HepG2 (cell line): ENCODE measurements around the gene GCDH. TPM values are rescaled to one million over a fixed set of nuclear protein-coding genes. Genes with fewer than 3 reads are reported as not detected.

Experiments used
- ATAC-seq: fragments of 200-7000 bp; cut with Tn5 transposase; 3 replicates; pipeline ENCODE4 v1.9.1; 2020; ENCODE audit warnings: mild to moderate bottlenecking, moderate library complexity
- BruUV-seq: library from RNA; stranded (reverse); fragments of 400-500 nt; replicated peaks from 2 replicates; lab custom pipeline; 2021; lab: Mats Ljungman, UMichigan
- CTCF ChIA-PET: fragments of 300-600 bp; formaldehyde crosslinking; extraction: SDS; loops from one replicate; lab custom pipeline; 2021; ENCODE audit warnings: low total read pairs, inconsistent platforms, low intra/inter-chr PET ratio; lab: Yijun Ruan, JAX
- POLR2A ChIA-PET: fragments of 350-600 bp; sonication (Branson Sonifier 250); formaldehyde crosslinking; loops from one replicate; lab custom pipeline; 2020; ENCODE audit warnings: antibody characterized with exemption, inconsistent platforms; lab: Yijun Ruan, JAX
- DNase-seq: peaks from one replicate; pipeline ENCODE4 v3.0.0-alpha.2; 2015; ENCODE audit warnings: low spot score
- FAIRE-seq: peaks from 3 replicates; lab custom pipeline; 2011; peaks lifted over from hg19 to GRCh38; lab: Jason Lieb, UNC
- H2AFZ ChIP-seq: one replicate; pipeline ENCODE4 v1.6.1; 2011; ENCODE audit warnings: low read length, inconsistent platforms
- H3K27ac ChIP-seq: fragments of 300-600 bp; 3 replicates; pipeline ENCODE4 v1.8.0; 2011; ENCODE audit warnings: mixed run types, mild to moderate bottlenecking, mixed read lengths, low read length, inconsistent platforms; ENCODE audit not compliant: insufficient read depth; ENCODE audit errors: extremely low read length
- H3K27me3 ChIP-seq, 2 experiments: fragments of 200-600 bp in 1 of 2; 2 replicates in 1 of 2; 3 replicates in 1 of 2; pipeline versions ENCODE4 v1.6.0 to v1.8.0; 2011; ENCODE audit warnings: low read length in 2 of 2, mild to moderate bottlenecking in 2 of 2, moderate library complexity in 2 of 2, inconsistent platforms in 1 of 2; ENCODE audit not compliant: insufficient read depth in 2 of 2, control insufficient read depth in 1 of 2
- H3K36me3 ChIP-seq, 2 experiments: fragments of 200-600 bp in 1 of 2; replicated peaks in 1 of 2; 2 replicates in 1 of 2; 3 replicates in 1 of 2; pipeline versions ENCODE4 v1.5.1 to v1.8.0; 2011; ENCODE audit warnings: low read length in 2 of 2, inconsistent platforms in 1 of 2; ENCODE audit not compliant: insufficient read depth in 2 of 2, control insufficient read depth in 1 of 2
- H3K4me1 ChIP-seq: 2 replicates; pipeline ENCODE4 v1.5.1; 2012; ENCODE audit warnings: low read length, inconsistent platforms; ENCODE audit not compliant: insufficient read depth
- H3K4me2 ChIP-seq: 2 replicates; pipeline ENCODE4 v1.6.0; 2011; ENCODE audit warnings: low read depth, low read length, inconsistent platforms
- H3K4me3 ChIP-seq, 3 experiments: fragments of 200-600 bp in 1 of 3; sonication (generic), shearing (Covaris generic) in 1 of 3; replicated peaks in 1 of 3; 2 replicates each; pipeline ENCODE4 v1.5.1; 2011 to 2016; ENCODE audit warnings: low read length in 3 of 3, inconsistent platforms in 2 of 3, low read depth in 2 of 3, mild to moderate bottlenecking in 2 of 3, control low read depth in 1 of 3, mixed read lengths in 1 of 3; ENCODE audit not compliant: insufficient read depth in 1 of 3
- H3K79me2 ChIP-seq: one replicate; pipeline ENCODE4 v1.6.1; 2011; ENCODE audit warnings: low read length, inconsistent platforms; ENCODE audit not compliant: insufficient read depth
- H3K9ac ChIP-seq: 2 replicates; pipeline ENCODE4 v1.6.0; 2011; ENCODE audit warnings: mild to moderate bottlenecking, low read depth, low read length, inconsistent platforms; ENCODE audit not compliant: insufficient read depth
- H3K9me3 ChIP-seq: 2 replicates; pipeline ENCODE4 v1.5.1; 2012; ENCODE audit warnings: mild to moderate bottlenecking, low read length
- H4K20me1 ChIP-seq: 2 replicates; pipeline ENCODE4 v1.6.0; 2011; ENCODE audit warnings: inconsistent platforms, mild to moderate bottlenecking, low read length, moderate library complexity; ENCODE audit not compliant: insufficient read depth
- CSRNP1 ChIP-seq: sonication (generic); formaldehyde crosslinking; IDR thresholded peaks from 2 replicates; pipeline ENCODE4 v1.8.1; 2023; ENCODE audit warnings: mild to moderate bottlenecking, missing genetic modification reagents
- IRF1 ChIP-seq: sonication (generic); formaldehyde crosslinking; IDR thresholded peaks from 2 replicates; pipeline ENCODE4 v1.4.0; 2020; ENCODE audit warnings: low read depth, mild to moderate bottlenecking, missing genetic modification reagents
- IRX3 ChIP-seq: sonication (generic); formaldehyde crosslinking; IDR thresholded peaks from 2 replicates; pipeline ENCODE4 v1.8.1; 2023; ENCODE audit warnings: mild to moderate bottlenecking, low read depth, missing genetic modification reagents, borderline replicate concordance
- MAFF ChIP-seq: IDR thresholded peaks from 2 replicates; pipeline ENCODE4 v1.6.1; 2011; ENCODE audit warnings: low read depth, low read length, improper control_type of control experiment
- NFYB ChIP-seq: sonication (generic); formaldehyde crosslinking; IDR thresholded peaks from 2 replicates; pipeline ENCODE4 v1.4.0; 2020; ENCODE audit warnings: missing genetic modification reagents
- NFYC ChIP-seq: IDR thresholded peaks from 2 replicates; pipeline ENCODE4 v1.6.1; 2016; ENCODE audit warnings: missing genetic modification reagents, missing compliant biosample characterization
- PRMT3 ChIP-seq: sonication (generic); formaldehyde crosslinking; IDR thresholded peaks from 2 replicates; pipeline ENCODE4 v1.8.1; 2022; ENCODE audit warnings: low read depth, mild to moderate bottlenecking, moderate library complexity, missing genetic modification reagents, borderline replicate concordance
- RNF2 ChIP-seq: fragments of 450-650 bp; conservative IDR thresholded peaks from 2 replicates; pipeline ENCODE4 v1.6.1; 2016; ENCODE audit warnings: low read depth
- SALL2 ChIP-seq: sonication (generic); formaldehyde crosslinking; IDR thresholded peaks from 2 replicates; pipeline ENCODE4 v1.8.1; 2023; ENCODE audit warnings: mild to moderate bottlenecking, missing genetic modification reagents, inconsistent platforms
- SP2 ChIP-seq: sonication (generic); formaldehyde crosslinking; IDR thresholded peaks from 2 replicates; pipeline ENCODE4 v1.5.1; 2020; ENCODE audit warnings: mild to moderate bottlenecking, missing genetic modification reagents
- TEAD3 ChIP-seq: optimal IDR thresholded peaks from 2 replicates; pipeline ENCODE3; 2016; ENCODE audit warnings: borderline replicate concordance
- THYN1 ChIP-seq: sonication (generic); formaldehyde crosslinking; IDR thresholded peaks from 2 replicates; pipeline ENCODE4 v1.8.1; 2023; ENCODE audit warnings: low read depth, mild to moderate bottlenecking, moderate library complexity, missing genetic modification reagents, borderline replicate concordance
- ZFP91 ChIP-seq: sonication (generic); formaldehyde crosslinking; IDR thresholded peaks from 2 replicates; pipeline ENCODE4 v1.9.0; 2022; ENCODE audit warnings: missing genetic modification reagents, mild to moderate bottlenecking, borderline replicate concordance
- ZFYVE20 ChIP-seq: sonication (generic); formaldehyde crosslinking; IDR thresholded peaks from 2 replicates; pipeline ENCODE4 v1.8.0; 2023; ENCODE audit warnings: low read depth, mild to moderate bottlenecking, moderate library complexity, missing genetic modification reagents, borderline replicate concordance
- ZNF10 ChIP-seq: sonication (generic); formaldehyde crosslinking; IDR thresholded peaks from 2 replicates; pipeline ENCODE4 v1.4.0; 2020; ENCODE audit warnings: mild to moderate bottlenecking, low read depth, missing genetic modification reagents, borderline replicate concordance
- ZNF724P ChIP-seq: sonication (generic); formaldehyde crosslinking; IDR thresholded peaks from 2 replicates; pipeline ENCODE4 v1.8.0; 2022; ENCODE audit warnings: missing genetic modification reagents, borderline replicate concordance
- WGBS: methylation state at CpG from one replicate; pipeline ENCODE4 v1.1.6; 2017; ENCODE audit warnings: low lambda C conversion rate; 5-methylcytosine and 5-hydroxymethylcytosine counted together
- in situ Hi-C: cut with HindIII; loops from 2 replicates; pipeline ENCODE4 v1.10.0; 2017; ENCODE audit warnings: low pct_unique_long_range_greater_than_20kb; ENCODE audit not compliant: extremely low pct_ligation_motif_present
- intact Hi-C: fragments of 100-400 bp; cut with micrococcal nuclease; formaldehyde crosslinking; loops from one replicate; pipeline ENCODE4 v1.10.0; 2022; ENCODE audit not compliant: unreplicated experiment
- polyA plus RNA-seq, 8 experiments: library from polyadenylated mRNA; depleted of rRNA in 3 of 8; stranded (reverse) in 7 of 8; unstranded in 1 of 8; fragments of >200 nt; fragmentation: Illumina TruSeq in 4 of 8; extraction: Trizol in 4 of 8; gene quantifications; 2 replicates each; pipeline versions ENCODE4 v1.2.1 to v1.2.3, GENCODE V29; 2011 to 2016; ENCODE audit warnings: low read depth in 4 of 8, missing spikeins in 1 of 8, mixed read lengths in 1 of 8; ENCODE audit not compliant: insufficient read depth in 1 of 8
- total RNA-seq, 5 experiments: library from RNA; depleted of rRNA; stranded (reverse); fragments of >200 nt; fragmentation: Illumina TruSeq; extraction: Trizol; gene quantifications; 2 replicates each; pipeline ENCODE4 v1.2.3, GENCODE V29; 2016; ENCODE audit warnings: low read depth in 1 of 5
- TF ChIP-seq, protein P1 (sequence below): sonication (generic); formaldehyde crosslinking; IDR thresholded peaks from 2 replicates; pipeline ENCODE4 v1.8.0; 2022; ENCODE audit warnings: missing genetic modification reagents, mild to moderate bottlenecking, inconsistent platforms, borderline replicate concordance

The GCDH gene
- total and polyA plus RNA-seq, 2 of the 13 experiments (the other 11 are each of a cell fraction or from before 2014, with no cell fraction given) = 15.1 to 38.0 TPM

- Histone ChIP-seq H4K20me1 (no peaks in the 10 kb centered on the region), H3K9ac (no peak overlapping the region), H3K4me3 (no peak overlapping the region), H3K79me2 (no peaks in the 10 kb centered on the region), H3K36me3 (no peaks in the 10 kb centered on the region), H3K4me1 (peaks cover 19% of the 10 kb centered on the region), H2AFZ (no peak overlapping the region), H3K27me3 (no peaks in the 10 kb centered on the region), H3K27ac (no peak overlapping the region), H3K9me3 (no peaks in the 10 kb centered on the region), H3K4me2 (no peak overlapping the region)
- FAIRE-seq (no peak), ATAC-seq (no peak), DNase-seq (no peak)
- BruUV-seq = no TSS peak
- 85% methylated on average over 8 of the region's 10 CpGs for WGBS
- ChIA-PET CTCF (no interaction called here), POLR2A (no interaction called here)
- in situ Hi-C loops = no loop called here
- intact Hi-C loops = no loop called here
- TF ChIP-seq SP2 = 0 out of 2 replicates have a peak, but pooled peaks have one; percentile 42
- TF ChIP-seq ZFYVE20 (CRISPR knock-in tag) = no peak
- TF ChIP-seq IRX3 (CRISPR knock-in tag) = no peak
- no peak for TF ChIP-seq ZFP91 (CRISPR knock-in tag)
- TF ChIP-seq NFYB (CRISPR knock-in tag) = peak; percentile 75
- no peak for TF ChIP-seq ZNF10 (CRISPR knock-in tag)
- no peak for TF ChIP-seq RNF2
- no peak for TF ChIP-seq ZNF724P (CRISPR knock-in tag)
- TF ChIP-seq, protein P1, sequence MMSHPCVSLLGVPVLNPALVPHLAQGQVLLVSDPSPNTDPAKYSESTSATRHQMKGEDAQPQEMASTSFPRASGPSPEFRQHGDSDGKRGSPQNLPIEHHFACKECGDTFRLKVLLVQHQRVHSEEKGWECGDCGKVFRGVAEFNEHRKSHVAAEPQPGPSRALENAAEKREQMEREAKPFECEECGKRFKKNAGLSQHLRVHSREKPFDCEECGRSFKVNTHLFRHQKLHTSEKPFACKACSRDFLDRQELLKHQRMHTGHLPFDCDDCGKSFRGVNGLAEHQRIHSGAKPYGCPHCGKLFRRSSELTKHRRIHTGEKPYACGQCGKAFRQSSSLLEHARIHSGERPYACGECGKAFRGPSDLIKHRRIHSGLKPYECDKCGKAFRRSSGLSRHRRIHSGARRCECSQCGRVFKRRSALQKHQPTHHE = no peak
- peak; percentile 81 for TF ChIP-seq NFYC (CRISPR knock-in tag)
- TF ChIP-seq SALL2 (CRISPR knock-in tag) = no peak
- TF ChIP-seq TEAD3 (CRISPR knock-in tag) = no peak
- TF ChIP-seq CSRNP1 (CRISPR knock-in tag) = no peak
- TF ChIP-seq MAFF = no peak
- TF ChIP-seq IRF1 = no peak
- no peak for TF ChIP-seq THYN1 (CRISPR knock-in tag)
- no peak for TF ChIP-seq PRMT3 (CRISPR knock-in tag)
These were observed 22.3 kb upstream of the GCDH start for GRCh38 chr19:12868540-12869112.
